HG03175 (cell line): ENCODE results near the gene ZNF718.
"Not testable (repeated sequence)": the region's sequence is repeated elsewhere in the genome, so short reads cannot be mapped to it uniquely, and the experiment has no call there.

Source experiments
- ATAC-seq: cut with Tn5 transposase; IDR thresholded peaks from one replicate; pipeline ENCODE4 v1.9.1; 2021; ENCODE audit warnings: mild to moderate bottlenecking, moderate library complexity; ENCODE audit not compliant: unreplicated experiment

The ZNF718 gene

DNA sequence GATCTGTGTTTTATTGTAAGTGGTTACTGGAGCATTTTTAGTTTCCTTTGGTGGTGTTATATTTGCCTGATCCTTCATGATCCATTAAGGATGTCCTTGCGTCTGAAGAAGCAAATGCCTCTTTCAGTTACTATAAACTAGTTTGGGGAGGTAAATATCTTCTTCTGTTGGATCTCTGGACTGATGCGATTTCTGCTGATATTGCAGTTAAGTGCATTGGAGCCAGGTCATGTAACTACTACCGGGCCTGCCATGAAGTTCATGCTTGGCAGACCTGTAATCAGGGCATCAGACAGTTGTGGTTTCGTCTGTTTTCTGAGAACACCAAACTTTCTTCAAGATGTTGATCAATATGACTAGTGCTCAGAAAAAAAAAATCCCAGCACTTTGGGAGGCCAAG, 22.9 kb downstream of the ZNF718 start:
- ATAC-seq = no peak

DNA sequence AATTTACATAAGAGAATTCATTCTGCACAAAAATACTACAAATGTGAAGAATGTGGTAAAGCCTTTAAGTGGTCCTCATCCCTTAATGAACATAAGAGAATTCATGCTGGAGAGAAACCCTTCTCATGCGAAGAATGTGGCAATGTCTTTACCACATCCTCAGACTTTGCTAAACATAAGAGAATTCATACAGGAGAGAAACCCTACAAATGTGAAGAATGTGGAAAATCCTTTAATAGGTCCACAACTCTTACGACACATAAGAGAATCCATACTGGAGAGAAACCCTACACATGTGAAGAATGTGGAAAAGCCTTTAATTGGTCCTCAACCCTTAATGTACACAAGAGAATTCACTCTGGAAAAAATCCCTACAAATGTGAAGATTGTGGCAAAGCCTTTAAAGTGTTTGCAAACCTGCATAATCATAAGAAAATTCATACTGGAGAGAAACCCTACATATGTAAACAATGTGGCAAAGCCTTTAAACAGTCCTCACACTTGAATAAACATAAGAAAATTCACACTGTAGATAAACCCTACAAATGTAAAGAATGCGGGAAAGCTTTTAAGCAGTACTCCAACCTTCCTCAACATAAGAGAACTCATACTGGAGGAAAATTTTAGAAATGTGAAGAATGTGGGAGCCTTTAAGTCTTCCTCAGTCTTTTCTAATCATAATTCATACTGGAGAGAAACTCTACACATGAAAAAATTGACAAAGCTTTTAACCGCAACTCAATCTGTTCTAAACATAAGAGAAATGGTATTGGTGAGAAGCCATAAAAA, 37.4 kb downstream of the ZNF718 start:
- no peak for ATAC-seq

DNA sequence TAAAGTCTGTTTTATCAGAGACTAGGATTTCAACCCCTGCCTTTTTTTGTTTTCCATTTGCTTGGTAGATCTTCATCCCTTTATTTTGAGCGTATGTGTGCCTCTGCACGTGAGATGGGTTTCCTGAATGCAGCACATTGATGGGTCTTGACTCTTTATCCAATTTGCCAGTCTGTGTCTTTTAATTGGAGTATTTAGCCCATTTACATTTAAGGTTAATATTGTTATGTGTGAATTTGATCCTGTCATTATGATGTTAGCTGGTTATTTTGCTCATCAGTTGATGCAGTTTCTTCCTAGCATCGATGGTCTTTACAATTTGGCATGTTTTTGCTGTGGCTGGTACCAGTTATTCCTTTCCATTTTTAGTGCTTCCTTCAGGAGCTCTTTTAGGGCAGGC, 45.3 kb downstream of the ZNF718 start:
- not testable (repeated sequence) for ATAC-seq

- not testable (repeated sequence) for ATAC-seq
These were observed 47.0 kb downstream of the ZNF718 start for GRCh38 chr4:171318-171717.

DNA sequence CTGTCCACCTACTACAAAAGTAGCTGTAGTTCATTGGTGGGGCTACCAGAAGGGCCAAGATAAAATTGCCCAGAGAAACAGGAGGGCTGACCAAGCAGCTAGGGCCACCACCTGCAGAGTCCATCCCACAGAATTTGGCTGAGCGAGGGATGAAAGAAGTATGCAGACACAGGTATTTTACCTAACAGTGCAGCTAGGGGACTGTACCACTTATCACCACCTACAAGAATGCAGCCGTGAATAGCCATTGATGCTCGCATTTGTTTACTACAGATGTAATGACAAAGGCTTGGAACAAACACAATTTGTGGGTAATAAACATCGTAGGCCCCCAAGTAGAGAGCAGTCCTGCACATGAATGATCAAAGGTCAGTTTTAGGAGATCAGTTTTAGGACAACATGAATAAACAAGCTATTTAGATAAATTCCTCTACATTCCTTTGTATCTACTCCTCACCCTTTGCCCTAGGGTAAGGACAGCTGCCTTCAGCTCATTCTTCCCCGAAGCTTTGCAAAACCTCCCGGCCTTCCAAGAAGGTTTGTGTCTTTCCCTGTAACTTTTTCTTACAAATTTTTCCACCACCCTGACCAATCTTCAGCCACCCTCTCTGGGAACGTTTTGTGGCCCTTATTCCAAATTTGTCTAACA, 49.5 kb downstream of the ZNF718 start:
- ATAC-seq = no peak

DNA sequence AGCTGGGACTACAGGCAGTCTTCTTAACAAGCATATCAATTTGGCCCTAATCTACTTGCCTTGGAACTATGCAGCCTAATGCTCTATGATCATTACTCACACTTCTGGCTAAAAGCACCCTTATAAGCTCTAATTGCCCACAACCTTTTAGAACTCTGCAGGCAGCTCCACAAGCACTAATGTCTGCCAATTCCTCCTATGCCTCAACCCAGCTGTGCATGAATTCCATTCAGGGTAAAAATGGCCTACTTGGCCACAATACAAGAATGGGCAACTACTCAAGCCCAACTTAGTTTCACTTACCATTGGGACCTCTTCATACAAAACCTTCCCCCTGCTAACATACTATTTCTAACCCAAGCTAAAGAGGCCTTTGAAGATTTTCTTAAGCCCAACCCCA, 51.7 kb downstream of the ZNF718 start:
- no peak for ATAC-seq

DNA sequence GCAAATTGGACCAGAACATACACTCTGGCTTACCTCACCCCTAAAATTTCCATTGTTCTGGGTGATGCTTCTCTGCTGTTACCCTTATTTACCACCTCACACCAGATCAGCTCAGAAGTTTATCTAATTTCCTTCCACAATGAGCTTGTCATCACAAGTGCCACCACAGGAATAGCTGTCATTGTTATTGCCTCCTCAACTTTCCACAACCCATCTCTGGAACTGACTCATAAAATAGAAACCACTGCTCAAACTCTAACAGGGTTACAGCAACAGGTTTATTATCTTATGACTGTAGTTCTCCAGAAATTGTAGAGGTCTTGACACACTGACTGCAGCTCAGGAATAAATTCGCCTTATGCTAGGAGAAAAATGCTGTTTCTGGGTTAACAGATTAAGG, 52.7 kb downstream of the ZNF718 start:
- ATAC-seq = no peak

DNA sequence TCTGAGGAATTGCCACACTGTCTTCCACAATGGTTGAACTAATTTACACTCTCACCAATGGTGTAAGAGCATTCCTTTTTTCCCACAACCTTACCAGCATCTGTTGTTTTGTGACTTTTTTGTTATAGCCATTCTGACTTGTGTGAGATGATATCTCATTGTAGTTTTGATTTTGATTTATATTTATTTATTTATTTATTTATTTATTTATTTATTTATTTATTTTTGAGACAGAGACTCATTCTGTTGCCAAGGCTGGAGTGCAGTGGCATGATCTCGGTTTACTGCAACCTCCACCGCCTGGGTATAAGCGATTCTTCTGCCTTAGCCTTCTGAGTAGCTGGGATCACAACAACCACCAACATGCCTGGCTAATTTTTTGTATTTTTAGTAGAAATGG, 57.9 kb downstream of the ZNF718 start:
- not testable (repeated sequence) for ATAC-seq

DNA sequence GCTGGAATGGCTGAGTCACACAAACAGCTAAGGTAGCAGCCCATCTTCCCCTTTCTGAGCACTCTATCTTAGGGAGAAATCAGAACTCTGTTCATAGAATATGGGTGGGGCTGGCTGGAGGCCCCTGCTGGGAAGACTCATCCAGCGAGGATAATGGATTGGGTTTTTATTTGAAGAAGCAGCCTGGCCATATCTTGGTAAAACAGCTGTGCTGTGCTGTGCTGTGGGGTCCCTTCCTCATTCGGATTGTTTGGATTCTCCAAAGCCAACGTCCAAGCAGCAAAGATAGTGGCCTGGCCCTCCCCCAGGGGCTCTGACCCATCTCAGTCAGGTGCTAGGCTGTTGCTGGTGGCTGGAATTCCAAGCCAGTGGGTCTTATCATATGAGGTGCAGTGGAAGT, 63.8 kb downstream of the ZNF718 start:
- no peak for ATAC-seq

- ATAC-seq = not testable (repeated sequence)
These were observed 70.9 kb downstream of the ZNF718 start for GRCh38 chr4:195159-195558.

GRCh38 chr4:200936-201335, 76.6 kb downstream of the ZNF718 start:
- no peak for ATAC-seq

DNA sequence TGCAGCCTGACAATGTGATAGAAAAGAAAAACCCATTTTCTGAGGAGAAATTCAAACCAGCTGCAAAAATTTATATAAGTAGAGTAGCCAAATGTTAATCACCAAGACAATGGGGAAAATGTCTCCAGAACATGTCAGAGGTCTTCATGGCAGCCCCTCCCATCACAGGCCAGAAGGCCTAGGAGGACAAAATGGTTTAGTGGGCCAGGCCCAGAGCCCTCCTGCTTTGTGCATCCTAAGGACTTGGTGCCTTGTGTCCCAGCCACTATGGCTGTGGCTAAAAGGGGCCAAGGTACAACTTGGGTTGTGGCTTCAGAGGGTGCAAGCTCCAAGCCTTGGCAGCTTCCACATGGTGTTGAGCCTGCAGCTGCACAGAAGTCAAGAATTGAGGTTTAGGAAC, 78.5 kb downstream of the ZNF718 start:
- not testable (repeated sequence) for ATAC-seq

DNA sequence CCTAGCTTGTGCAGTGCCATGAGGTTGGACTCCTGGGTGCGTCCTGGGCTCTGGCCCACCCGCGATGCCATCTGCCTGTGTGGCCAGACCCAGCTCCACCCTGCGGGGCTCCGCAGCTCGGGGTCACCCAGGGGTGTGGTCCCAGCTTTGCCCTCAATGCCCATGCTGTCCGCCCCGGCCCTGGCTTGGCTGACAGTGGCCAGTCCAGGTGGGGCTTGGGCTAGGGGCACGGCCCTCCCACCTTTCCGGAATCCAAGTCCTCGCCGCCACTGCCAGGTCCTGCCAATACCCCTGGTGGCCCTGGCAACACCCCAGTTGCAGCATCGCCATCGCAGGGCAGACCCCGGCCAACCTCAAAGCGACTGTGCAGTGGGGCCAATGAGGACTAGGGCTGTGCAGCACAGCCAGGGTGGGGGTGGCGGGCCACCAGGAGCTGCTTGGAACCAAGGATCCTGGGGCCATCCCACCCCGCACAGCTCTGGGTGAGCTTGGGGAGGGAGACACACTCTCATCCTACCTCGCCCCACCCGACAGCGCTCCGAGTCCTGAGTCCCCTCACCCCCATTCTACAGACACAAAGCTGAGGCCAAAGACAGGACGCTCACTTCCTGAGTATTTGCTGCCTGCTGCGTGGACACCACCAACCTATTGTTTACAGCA, 80.9 kb downstream of the ZNF718 start:
- ATAC-seq = no peak

DNA sequence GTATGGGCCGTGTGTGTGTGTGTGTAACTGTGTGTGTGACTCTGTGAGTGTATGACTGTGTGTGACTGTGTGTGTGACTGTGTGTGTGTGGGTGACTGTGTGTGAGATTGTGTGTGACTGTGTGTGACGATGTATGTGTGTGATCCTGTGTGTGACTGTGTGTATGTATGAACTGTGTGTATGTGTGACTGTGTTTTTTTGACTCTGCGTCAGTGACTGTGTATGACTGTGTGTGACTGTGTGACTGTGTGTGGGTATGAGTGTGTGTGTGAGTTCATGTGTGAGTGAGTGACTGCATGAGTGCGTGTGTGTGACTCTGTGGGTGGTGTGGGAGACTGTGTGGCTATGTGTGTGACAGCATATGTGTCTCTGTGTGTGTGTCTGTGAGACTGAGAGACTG, 81.8 kb downstream of the ZNF718 start:
- no peak for ATAC-seq

DNA sequence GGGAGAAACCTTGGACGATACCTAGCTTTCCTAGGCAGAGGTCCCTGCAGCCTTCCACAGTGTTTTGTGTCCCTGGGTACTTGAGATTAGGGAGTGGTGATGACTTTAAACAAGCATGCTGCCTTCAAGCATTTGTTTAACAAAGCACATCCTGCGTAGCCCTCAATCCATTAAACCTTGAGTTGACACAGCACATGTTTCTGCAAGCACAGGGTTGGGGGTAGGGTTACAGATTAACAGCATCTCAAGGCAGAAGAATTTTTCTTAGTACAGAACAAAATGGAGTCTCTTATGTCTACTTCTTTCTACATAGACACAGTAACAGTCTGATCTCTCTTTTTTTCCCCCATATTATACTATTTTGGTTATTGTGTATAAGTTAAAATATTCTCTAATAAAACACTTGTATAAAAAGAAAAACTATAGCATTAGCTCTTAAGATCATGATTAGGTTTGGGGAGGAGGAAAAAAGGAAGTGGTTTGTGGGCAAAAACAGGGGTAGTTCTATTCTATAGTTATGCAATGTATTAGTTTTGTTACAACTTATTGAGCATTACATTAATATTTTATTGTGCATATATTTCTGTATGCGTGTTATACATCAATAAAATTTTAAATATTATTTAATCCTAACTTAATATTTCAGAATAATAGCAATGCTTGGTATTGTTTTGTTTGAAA, 84.3 kb downstream of the ZNF718 start:
- not testable (repeated sequence) for ATAC-seq

- no peak for ATAC-seq
These were observed 86.8 kb downstream of the ZNF718 start for GRCh38 chr4:211033-211511.

DNA sequence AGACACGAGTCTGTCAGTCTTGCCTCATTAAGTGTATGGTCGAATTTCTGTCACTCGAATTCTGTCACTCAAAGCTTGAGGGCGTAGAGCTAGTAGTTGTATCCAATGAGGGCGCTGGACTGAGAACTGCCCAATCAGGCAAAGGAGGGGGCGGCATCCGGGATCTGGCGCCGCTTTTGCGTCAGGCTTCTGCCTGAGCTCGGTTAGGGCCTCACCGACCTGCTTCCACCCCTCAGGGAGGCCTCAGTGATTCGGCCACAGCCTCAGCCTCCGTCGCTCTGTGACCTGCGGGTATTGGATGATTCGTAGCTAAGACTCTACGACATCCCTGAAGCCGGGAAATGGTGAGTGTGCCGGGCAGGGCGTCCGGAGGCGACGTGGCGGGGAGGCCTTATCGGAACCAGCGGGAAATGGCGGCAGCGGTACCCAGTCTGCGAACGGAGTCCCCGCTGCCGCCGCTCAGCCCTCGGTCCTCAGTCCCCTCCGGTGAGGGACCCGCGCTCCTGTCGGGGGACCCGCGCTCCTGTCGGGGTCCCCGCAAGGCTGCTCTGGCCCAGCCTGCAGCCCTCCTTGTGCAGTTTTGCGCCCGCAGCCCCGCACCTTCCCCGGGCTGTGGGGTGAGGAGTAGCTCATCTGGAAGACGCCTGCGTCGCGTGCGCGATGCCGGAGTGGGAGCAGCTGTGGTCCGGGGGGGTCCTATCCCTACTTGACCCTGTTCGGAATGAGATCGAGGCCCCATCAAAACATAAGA, 88.3 kb downstream of the ZNF718 start:
- no peak for ATAC-seq

DNA sequence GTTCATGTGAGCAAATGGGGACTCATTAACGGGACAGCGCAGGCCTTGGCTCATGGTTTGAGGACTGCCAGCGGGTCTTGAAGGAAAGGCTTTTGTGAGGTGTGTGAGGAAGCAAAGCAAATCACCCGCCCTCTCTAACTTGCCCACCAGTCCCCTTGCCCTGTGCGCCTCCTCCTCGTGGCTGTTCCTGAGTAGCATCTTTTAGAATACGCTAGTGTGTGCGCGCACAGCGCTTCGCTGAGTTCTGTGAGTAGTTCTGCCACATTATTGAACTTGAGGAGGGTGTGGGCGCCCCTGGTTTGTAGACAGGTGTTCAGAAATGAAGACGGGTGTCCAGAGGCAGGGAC, 88.9 kb downstream of the ZNF718 start:
- ATAC-seq = not testable (repeated sequence)
